Endothelial cell of umbilical vein (primary cell): ENCODE results near the gene SLC9C1. TPM values are rescaled to one million over a fixed set of nuclear protein-coding genes. Genes with fewer than 3 reads are reported as not detected.

Experiments
- BruUV-seq: library from RNA; stranded (reverse); fragments of 400-500 nt; replicated peaks from 2 replicates; lab custom pipeline; 2021; lab: Mats Ljungman, UMichigan
- CTCF ChIA-PET: fragments of 300-600, 350-600 bp; sonication (Branson Sonifier 250); formaldehyde crosslinking; loops from one replicate; lab custom pipeline; 2021; ENCODE audit warnings: antibody characterized with exemption, inconsistent platforms; lab: Charles Lee
- POLR2A ChIA-PET: fragments of 300-600, 350-600 bp; sonication (Branson Sonifier 250); formaldehyde crosslinking; loops from one replicate; lab custom pipeline; 2021; ENCODE audit warnings: antibody characterized with exemption, inconsistent platforms; lab: Charles Lee
- DNase-seq: peaks from one replicate; pipeline ENCODE4 v3.0.0-alpha.2; 2011; ENCODE audit warnings: low read depth, low spot score
- FAIRE-seq: peaks from 2 replicates; lab custom pipeline; 2011; peaks lifted over from hg19 to GRCh38; lab: Jason Lieb, UNC
- H2AFZ ChIP-seq: 2 replicates; pipeline ENCODE4 v1.6.0; 2012; ENCODE audit warnings: low read depth, low read length, control low read depth, inconsistent platforms
- H3K27ac ChIP-seq: 2 replicates; pipeline ENCODE4 v1.5.1; 2011; ENCODE audit warnings: low read depth, mild to moderate bottlenecking, control low read depth, low read length, moderate library complexity; ENCODE audit not compliant: insufficient read depth
- H3K27me3 ChIP-seq, 2 experiments: 2 replicates each; pipeline versions ENCODE4 v1.6.0 to v1.6.1; 2011; ENCODE audit warnings: low read length in 2 of 2, mixed read lengths in 1 of 2; ENCODE audit not compliant: control insufficient read depth in 2 of 2, insufficient read depth in 2 of 2
- H3K36me3 ChIP-seq, 2 experiments: 2 replicates in 1 of 2; 3 replicates in 1 of 2; pipeline ENCODE4 v1.5.1; 2011; ENCODE audit warnings: low read length in 2 of 2, mild to moderate bottlenecking in 1 of 2, moderate library complexity in 1 of 2; ENCODE audit not compliant: control insufficient read depth in 2 of 2, insufficient read depth in 2 of 2; ENCODE audit errors: extremely low read depth in 1 of 2
- H3K4me1 ChIP-seq: 3 replicates; pipeline ENCODE4 v1.5.1; 2011; ENCODE audit warnings: mild to moderate bottlenecking, low read length; ENCODE audit not compliant: control insufficient read depth, insufficient read depth; ENCODE audit errors: extremely low read depth
- H3K4me2 ChIP-seq: 2 replicates; pipeline ENCODE4 v1.6.1; 2011; ENCODE audit warnings: low read length, control low read depth, mixed read lengths; ENCODE audit not compliant: insufficient read depth
- H3K4me3 ChIP-seq, 3 experiments: fragments of 200-600 bp in 1 of 3; sonication (generic), shearing (Covaris generic) in 1 of 3; replicated peaks in 1 of 3; 2 replicates each; pipeline ENCODE4 v1.5.1; 2011 to 2016; ENCODE audit warnings: control low read depth in 3 of 3, low read length in 3 of 3, mild to moderate bottlenecking in 2 of 3, inconsistent platforms in 1 of 3, low read depth in 1 of 3, moderate library complexity in 1 of 3; ENCODE audit not compliant: insufficient read depth in 1 of 3
- H3K79me2 ChIP-seq: 2 replicates; pipeline ENCODE4 v1.6.0; 2012; ENCODE audit warnings: low read length, inconsistent platforms; ENCODE audit not compliant: control insufficient read depth, insufficient read depth
- H3K9ac ChIP-seq: replicated peaks from 2 replicates; pipeline ENCODE3; 2011; ENCODE audit warnings: low read length, control low read depth; ENCODE audit not compliant: insufficient read depth; ENCODE audit errors: extremely low read depth
- H3K9me1 ChIP-seq: replicated peaks from 3 replicates; pipeline ENCODE4 v1.6.0; 2011; ENCODE audit warnings: mild to moderate bottlenecking, low read length; ENCODE audit not compliant: control insufficient read depth, insufficient read depth; ENCODE audit errors: extremely low read depth
- H3K9me3 ChIP-seq: replicated peaks from 2 replicates; pipeline ENCODE4 v1.5.1; 2012; ENCODE audit warnings: low read length, inconsistent platforms; ENCODE audit not compliant: control insufficient read depth, insufficient read depth
- H4K20me1 ChIP-seq: replicated peaks from 2 replicates; pipeline ENCODE3; 2011; ENCODE audit warnings: mild to moderate bottlenecking, low read length; ENCODE audit not compliant: control insufficient read depth, insufficient read depth; ENCODE audit errors: extremely low read depth
- EZH2 ChIP-seq: IDR thresholded peaks from 2 replicates; pipeline ENCODE4 v1.6.1; 2012; ENCODE audit warnings: borderline replicate concordance, low read depth, mild to moderate bottlenecking, moderate library complexity, low read length, inconsistent platforms; ENCODE audit not compliant: severe bottlenecking
- FOS ChIP-seq: IDR thresholded peaks from 2 replicates; pipeline ENCODE4 v1.6.1; 2011; ENCODE audit warnings: mild to moderate bottlenecking, low read length, moderate library complexity, borderline replicate concordance; ENCODE audit not compliant: insufficient read depth
- GATA2 ChIP-seq: IDR thresholded peaks from 2 replicates; pipeline ENCODE4 v1.7.0; 2011; ENCODE audit warnings: low read depth, mild to moderate bottlenecking, moderate library complexity, mixed read lengths, low read length; ENCODE audit not compliant: insufficient read length, insufficient read depth
- JUN ChIP-seq: IDR thresholded peaks from 2 replicates; pipeline ENCODE4 v1.6.1; 2011; ENCODE audit warnings: borderline replicate concordance, low read depth; ENCODE audit not compliant: insufficient read length, insufficient read depth
- MYC ChIP-seq: IDR thresholded peaks from one replicate; pipeline ENCODE4 v1.6.1; 2011; ENCODE audit warnings: mild to moderate bottlenecking, low read depth, low read length
- POLR2A ChIP-seq: IDR thresholded peaks from 2 replicates; pipeline ENCODE4 v1.6.1; 2012; ENCODE audit warnings: low read depth, mild to moderate bottlenecking, control low read depth, low read length
- POLR2AphosphoS5 ChIP-seq: IDR thresholded peaks from 2 replicates; pipeline ENCODE4 v1.6.1; 2012; ENCODE audit warnings: low read depth, mild to moderate bottlenecking, control low read depth, low read length, moderate library complexity; ENCODE audit not compliant: insufficient read depth
- dilution Hi-C: fragments of 300-500 bp; cut with MboI; formaldehyde crosslinking; loops from one replicate; pipeline ENCODE4 v1.15.0; 2019; ENCODE audit warnings: low sequenced_read_pairs; ENCODE audit not compliant: extremely low pct_ligation_motif_present
- intact Hi-C: fragments of 100-400 bp; cut with micrococcal nuclease; formaldehyde crosslinking; loops from one replicate; pipeline ENCODE4 v1.10.0; 2022
- polyA plus RNA-seq, 4 experiments: library from polyadenylated mRNA; depleted of rRNA in 3 of 4; stranded (reverse) in 3 of 4; unstranded in 1 of 4; fragments of >200 nt; gene quantifications; 2 replicates each; pipeline versions ENCODE4 v1.2.1 to v1.2.3, GENCODE V29; 2011 to 2012; ENCODE audit warnings: missing spikeins in 1 of 4
- total RNA-seq: library from RNA; stranded (reverse); gene quantifications from 2 replicates; pipeline ENCODE4 v1.2.3, GENCODE V29; 2021
- TF ChIP-seq, protein P1 (sequence below), 2 donors: IDR thresholded peaks; 1 replicate in 1 of 2; 2 replicates in 1 of 2; pipeline ENCODE4 v1.5.1; 2011; ENCODE audit warnings: low read length in 2 of 2, mild to moderate bottlenecking in 2 of 2, moderate library complexity in 2 of 2, control low read depth in 1 of 2, inconsistent platforms in 1 of 2, low read depth in 1 of 2; ENCODE audit not compliant: insufficient read depth in 1 of 2; ENCODE audit errors: extremely low read depth in 1 of 2
- TF ChIP-seq, protein P2 (sequence below): IDR thresholded peaks from 2 replicates; pipeline ENCODE4 v1.6.1; 2011; ENCODE audit not compliant: insufficient read depth, insufficient read length

SLC9C1 gene
- total and polyA plus RNA-seq, 2 donors (not counting 3 experiments of a cell fraction or from before 2014, with no cell fraction given) = not detected

DNA sequence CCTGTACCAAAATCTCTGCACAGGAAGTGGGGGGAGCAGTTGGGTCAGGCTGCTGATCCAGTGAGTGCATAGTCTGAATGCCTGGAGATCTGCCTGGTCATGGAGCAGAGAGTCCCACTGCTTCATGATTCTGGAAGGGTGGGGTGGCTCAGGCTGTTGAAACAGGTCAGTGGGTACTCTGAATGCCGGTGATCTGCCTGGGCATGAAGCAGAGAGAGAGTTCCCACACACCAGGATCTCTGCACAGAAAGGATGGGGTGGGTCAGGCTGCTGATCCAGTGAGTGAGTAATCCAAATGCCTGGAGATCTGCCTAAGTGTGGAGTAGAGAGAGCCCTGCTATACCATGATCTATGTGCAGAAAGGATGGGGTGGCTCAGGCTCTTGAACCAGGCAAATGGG, 144.9 kb downstream of the SLC9C1 start:
- no peak for FAIRE-seq
- no TSS peak for BruUV-seq

More for the DNA sequence above, 144.9 kb downstream of the SLC9C1 start:
- intact Hi-C loops (no loop called here), dilution Hi-C loops (no loop called here)
- POLR2A ChIA-PET = no interaction called here
- Histone ChIP-seq H4K20me1 (no peaks in the 10 kb centered on the region), H3K9me1 (no peaks in the 10 kb centered on the region), H3K4me3 (no peak overlapping the region), H3K79me2 (no peaks in the 10 kb centered on the region), H3K27ac (no peak overlapping the region), H3K27me3 (no peaks in the 10 kb centered on the region), H3K9ac (no peak overlapping the region), H2AFZ (no peak overlapping the region), H3K9me3 (no peaks in the 10 kb centered on the region), H3K36me3 (no peaks in the 10 kb centered on the region), H3K4me1 (no peaks in the 10 kb centered on the region), H3K4me2 (no peak overlapping the region)
- TF ChIP-seq, protein P1, sequence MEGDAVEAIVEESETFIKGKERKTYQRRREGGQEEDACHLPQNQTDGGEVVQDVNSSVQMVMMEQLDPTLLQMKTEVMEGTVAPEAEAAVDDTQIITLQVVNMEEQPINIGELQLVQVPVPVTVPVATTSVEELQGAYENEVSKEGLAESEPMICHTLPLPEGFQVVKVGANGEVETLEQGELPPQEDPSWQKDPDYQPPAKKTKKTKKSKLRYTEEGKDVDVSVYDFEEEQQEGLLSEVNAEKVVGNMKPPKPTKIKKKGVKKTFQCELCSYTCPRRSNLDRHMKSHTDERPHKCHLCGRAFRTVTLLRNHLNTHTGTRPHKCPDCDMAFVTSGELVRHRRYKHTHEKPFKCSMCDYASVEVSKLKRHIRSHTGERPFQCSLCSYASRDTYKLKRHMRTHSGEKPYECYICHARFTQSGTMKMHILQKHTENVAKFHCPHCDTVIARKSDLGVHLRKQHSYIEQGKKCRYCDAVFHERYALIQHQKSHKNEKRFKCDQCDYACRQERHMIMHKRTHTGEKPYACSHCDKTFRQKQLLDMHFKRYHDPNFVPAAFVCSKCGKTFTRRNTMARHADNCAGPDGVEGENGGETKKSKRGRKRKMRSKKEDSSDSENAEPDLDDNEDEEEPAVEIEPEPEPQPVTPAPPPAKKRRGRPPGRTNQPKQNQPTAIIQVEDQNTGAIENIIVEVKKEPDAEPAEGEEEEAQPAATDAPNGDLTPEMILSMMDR (IDR thresholded peaks at IDR 0.05; ENCODE audit: extremely low read depth in 1 of 2, insufficient read depth in 1 of 2, low read depth in 1 of 2, low read length in 2 of 2) = no peak
- TF ChIP-seq POLR2AphosphoS5 (no peak), EZH2 (no peak), GATA2 (no peak), POLR2A (no peak), JUN (no peak), MYC (no peak), FOS (no peak)
- TF ChIP-seq, protein P2, sequence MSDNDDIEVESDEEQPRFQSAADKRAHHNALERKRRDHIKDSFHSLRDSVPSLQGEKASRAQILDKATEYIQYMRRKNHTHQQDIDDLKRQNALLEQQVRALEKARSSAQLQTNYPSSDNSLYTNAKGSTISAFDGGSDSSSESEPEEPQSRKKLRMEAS = no peak
- no peak for DNase-seq
- CTCF ChIA-PET = interaction anchor here (1.4 kb wide), 1 partner anchor 12 kb away, joined by 6 read pairs; no protein-coding TSS in a partner anchor
